GF-D8 (cell line): Measurements from ENCODE around the gene EBF3.

Experiments
- DNase-seq: peaks from one replicate; lab custom pipeline; 2025; lab: John Stamatoyannopoulos, UW

EBF3 gene

GRCh38 chr10:129793996-129794395, 170.1 kb downstream of the EBF3 start:
- DNase-seq = no peak

GRCh38 chr10:129793479-129793878, 170.6 kb downstream of the EBF3 start:
- DNase-seq = no peak

- no peak for DNase-seq
Measured at GRCh38 chr10:129792864-129793263, 171.2 kb downstream of the EBF3 start.

GRCh38 chr10:129792141-129792540, 171.9 kb downstream of the EBF3 start:
- no peak for DNase-seq

GRCh38 chr10:129790715-129791446, 173.2 kb downstream of the EBF3 start:
- no peak for DNase-seq

GRCh38 chr10:129788215-129788614, 175.9 kb downstream of the EBF3 start:
- no peak for DNase-seq

GRCh38 chr10:129787557-129787956, 176.5 kb downstream of the EBF3 start:
- no peak for DNase-seq

- DNase-seq = no peak
Measured at GRCh38 chr10:129786216-129786615, 177.9 kb downstream of the EBF3 start.

- DNase-seq = no peak
Measured at GRCh38 chr10:129785536-129785981, 178.5 kb downstream of the EBF3 start.
